GM18867 (cell line): ENCODE results near the gene MAVS.
"Not testable (repeated sequence)": the region's sequence is repeated elsewhere in the genome, so short reads cannot be mapped to it uniquely, and the experiment has no call there.

Experiments used
- ATAC-seq: cut with Tn5 transposase; IDR thresholded peaks from one replicate; pipeline ENCODE4 v1.9.1; 2021; ENCODE audit warnings: mild to moderate bottlenecking, moderate library complexity; ENCODE audit not compliant: unreplicated experiment

MAVS gene

GRCh38 chr20:3885715-3886114, 39.1 kb downstream of the MAVS start:
- no peak for ATAC-seq

DNA sequence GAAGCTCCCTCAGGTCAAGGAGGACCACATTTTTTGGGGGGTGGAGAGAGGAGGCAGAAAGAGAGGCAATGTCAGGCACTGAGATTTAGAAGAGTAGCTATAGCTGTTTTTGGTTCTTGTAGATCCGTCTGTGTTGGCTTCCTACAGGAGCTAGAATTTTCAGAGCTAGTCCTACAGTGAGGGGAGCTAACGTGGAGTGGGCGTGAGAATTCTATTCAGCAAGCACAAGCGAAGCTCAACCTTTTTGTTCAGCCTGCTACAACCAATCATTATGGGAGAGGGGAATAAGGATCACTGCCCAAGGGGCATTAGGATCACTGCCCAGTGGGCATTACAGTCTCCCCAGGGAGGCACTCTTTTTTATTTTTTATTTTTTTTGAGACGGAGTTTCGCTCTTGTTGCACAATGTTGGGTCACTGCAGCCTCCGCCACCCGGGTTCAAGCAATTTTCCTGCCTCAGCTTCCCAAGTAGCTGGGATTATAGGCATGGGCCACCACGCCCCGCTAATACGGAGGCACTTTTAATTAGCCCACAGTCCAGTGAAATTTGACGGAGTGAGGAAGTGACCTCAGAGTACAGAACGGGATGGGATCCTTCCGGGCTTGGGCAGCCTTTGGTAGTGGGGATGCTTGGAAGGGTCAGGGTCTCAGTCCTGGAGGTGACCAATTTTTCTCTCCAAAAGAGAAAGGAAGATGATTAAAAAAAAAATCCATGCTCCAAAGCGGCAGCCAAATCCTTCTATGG, 41.4 kb downstream of the MAVS start:
- no peak for ATAC-seq

GRCh38 chr20:3888622-3889488, 42.2 kb downstream of the MAVS start, which contains the start of gene PANK2:
PANK2 (plus strand) TSS chr20:3889387.
- peak; percentile 90 for ATAC-seq

DNA sequence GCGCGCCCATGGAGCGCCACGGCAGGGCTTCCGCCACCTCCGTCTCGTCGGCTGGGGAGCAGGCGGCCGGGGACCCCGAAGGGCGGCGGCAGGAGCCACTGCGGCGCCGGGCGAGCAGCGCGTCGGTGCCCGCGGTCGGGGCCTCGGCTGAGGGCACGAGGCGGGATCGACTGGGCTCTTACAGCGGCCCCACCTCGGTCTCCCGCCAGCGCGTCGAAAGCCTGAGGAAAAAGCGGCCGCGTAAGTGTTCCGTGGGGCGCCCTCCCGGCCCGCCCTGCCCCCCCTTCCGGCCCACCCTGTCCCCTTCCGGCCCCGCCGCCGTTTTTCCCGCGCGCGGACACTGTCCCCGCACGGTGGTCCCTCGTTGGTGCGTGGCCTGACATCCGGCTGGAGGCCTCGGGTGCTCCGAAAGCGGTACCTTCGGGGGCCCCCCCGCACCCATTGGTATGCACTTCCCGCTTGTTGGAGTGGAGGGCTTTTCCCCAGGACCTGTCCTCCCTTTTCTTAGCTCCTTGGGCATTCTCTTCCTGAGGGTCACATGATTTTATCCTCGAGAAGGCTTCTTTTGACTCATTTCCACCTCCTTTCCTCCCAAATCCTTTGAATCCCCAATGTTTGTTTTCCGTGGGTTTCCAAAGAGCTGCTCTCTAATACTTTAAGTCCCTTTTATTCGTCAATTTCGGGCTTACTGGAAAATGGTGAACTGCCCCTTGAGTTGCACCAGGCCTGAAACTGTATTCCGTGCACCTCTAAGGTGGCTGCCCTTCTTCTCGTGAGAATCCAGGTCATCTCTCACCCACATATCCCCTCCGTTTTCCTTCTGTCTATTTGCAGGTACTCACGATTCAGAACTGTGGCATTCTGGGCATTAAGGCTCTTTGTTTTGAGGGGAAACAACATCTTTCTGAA, 43.1 kb downstream of the MAVS start:
- peak; percentile 15 for ATAC-seq

- no peak for ATAC-seq
These were observed 43.7 kb downstream of the MAVS start for GRCh38 chr20:3890398-3890751.

DNA sequence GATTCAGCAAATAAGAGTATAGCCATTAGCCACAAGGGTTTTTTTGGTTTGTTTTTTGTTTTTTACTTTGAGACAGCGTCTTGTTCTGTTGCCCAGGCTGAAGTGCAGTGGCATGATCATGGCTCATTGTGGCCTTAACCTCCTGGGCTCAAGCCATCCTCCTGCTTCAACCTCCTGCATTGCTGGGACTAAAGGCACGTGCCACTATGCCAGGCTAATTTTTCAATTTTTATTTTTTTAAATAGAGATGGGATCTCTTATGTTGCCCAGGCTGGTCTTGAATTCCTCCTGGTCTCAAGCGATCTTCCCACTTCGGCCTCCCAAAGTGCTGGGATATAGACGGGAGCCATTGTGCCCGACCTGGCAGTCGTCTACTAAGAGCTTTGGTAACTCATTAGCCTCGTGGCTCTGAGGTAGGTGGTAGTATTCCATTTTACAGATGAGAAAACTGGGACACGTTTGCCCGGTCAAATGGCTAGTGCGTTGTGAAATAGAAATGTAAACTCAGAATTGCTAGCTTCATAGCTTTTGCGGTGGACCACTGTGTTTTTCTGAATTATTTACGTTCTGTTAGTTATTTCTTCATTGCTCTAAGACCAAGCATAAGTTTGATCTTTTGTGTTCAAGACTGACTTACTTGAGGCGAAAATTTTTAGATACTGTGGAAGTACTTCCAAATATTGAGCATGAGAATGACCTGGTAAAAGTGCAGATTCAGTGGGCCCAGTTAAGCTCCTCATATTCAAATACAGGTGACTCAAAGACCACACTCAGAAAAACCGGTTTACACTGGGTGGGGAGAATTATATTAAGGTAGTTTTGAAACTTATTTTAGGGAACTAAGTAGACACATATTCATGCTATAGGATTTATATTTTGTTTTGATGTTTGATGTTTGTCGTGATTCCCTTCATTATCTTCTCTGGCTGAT, 44.6 kb downstream of the MAVS start:
- ATAC-seq, result no peak

GRCh38 chr20:3894796-3895195, 48.2 kb downstream of the MAVS start:
- ATAC-seq, result no peak

DNA sequence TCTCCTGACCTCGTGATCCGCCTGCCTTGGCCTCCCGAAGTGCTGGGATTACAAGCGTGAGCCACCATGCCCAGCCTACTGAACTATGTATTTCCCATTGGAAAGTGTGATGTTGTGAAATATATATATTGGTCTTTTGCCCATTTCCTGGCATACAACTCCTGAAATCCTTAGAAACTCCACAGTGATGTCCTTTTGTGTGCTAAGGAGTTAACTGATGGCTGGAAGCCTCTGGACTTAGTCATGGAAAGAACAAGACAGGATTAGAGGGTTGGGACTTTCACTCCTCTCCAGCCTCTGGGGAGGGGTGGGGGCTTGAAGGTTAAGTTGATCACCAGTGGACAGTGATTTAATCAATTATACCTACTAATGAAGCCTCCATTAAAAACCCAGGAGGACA, 49.7 kb downstream of the MAVS start:
- ATAC-seq, result no peak

GRCh38 chr20:3896853-3897583, 50.4 kb downstream of the MAVS start:
- ATAC-seq, result no peak

- not testable (repeated sequence) for ATAC-seq
These were observed 51.5 kb downstream of the MAVS start for GRCh38 chr20:3898181-3898580.

DNA sequence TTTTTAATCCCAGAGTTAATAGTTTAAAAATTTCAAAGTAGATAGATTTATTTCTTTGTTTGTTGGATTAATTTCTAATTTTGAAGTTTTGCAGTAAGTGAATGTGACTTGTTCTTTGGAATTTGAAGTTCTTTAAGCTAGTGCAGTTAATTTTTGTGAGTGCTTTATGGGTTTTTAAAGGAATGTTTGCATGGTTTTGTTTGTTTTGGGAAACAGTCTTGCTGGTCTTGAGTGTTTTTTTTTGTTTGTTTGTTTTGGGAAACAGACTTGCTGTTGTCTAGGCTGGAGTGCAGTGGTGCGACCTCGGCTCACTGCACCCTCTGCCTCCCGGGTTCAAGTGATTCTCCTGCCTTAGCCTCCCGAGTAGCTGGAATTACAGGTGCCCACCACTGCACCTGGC, 52.0 kb downstream of the MAVS start:
- ATAC-seq, result no peak

DNA sequence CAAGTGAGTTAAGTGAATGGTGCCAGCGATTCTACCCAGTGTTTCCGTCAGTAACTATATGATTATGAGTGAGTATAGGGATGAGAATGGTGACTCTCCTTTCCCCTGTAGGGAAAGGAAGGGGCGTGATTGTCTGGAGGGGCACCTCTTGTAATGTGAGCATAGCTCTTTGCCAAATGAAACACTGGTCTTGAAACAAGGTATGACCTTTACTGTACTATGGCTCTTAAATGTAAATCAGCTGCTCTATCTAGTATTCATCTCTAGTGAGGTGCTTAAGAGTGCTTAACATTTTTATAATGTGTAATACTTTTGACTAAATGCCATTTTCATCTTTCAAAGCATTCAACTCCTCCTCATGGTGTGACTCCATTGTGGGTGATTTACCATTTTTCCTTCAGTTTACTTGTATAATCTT, 53.6 kb downstream of the MAVS start:
- no peak for ATAC-seq

DNA sequence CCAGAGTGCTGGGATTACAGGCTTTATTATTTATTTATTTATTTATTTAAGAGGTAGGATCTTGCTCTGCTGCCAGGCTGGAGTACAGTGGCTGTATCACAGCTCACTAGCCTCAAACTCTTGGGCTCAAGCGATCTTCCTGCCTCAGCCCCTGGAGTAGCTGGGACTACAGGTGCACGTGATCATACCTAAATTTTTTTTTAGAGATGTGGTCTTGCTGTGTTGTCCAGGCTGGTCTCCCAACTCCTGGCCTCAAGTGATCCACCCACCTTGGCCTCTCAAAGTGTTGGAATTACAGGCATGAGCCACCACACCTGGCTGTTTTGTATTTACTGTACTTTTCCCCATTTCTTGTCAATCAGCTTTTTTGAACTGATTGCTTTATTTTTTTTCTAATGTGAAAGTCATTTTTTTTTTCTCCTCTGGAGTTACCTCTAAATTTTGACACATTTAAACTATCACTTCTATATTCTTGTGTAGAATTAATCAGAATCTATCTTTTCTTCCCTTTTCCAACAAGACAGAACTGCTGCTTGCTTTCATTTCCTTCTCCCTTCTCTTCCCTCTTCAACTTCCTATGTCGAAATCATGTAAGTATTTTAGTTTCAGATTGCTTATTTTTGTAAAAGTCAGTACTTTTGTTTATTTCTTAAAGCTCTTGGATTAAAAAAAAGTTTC, 54.5 kb downstream of the MAVS start:
- ATAC-seq, result no peak

DNA sequence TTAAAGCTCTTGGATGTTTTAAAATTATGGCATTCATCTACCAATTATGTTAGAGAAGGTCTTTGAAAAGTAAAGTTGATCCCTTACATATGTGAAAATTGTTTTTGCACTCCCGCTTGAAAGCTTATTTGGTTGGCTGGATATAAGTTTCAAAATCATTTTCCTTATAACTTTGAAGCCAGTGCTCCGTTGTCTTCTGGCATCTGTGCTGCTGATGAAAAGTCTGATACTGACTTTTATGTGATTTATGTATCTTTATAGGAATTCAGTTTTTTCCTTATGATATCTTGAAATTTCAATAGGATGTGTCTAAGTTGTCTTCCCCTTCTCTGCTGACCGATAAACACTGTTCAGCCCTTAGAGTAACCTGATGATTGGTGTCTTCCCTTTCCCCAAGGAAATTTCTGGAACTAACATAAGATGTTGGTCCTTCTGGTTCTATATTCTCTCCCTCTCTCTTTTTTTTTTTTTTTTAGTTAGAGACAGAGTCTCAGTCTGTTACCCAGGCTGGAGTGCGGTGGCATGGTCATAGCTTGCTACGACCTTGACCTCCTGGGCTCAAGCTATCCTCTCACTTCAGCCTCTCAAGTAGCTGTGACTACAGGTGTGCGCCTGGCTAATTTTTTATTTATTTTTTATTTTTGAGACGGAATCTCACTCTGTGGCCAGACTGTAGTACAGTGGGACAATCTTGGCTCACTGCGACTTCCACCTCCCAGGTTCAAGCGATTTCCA, 55.2 kb downstream of the MAVS start:
- no peak for ATAC-seq

DNA sequence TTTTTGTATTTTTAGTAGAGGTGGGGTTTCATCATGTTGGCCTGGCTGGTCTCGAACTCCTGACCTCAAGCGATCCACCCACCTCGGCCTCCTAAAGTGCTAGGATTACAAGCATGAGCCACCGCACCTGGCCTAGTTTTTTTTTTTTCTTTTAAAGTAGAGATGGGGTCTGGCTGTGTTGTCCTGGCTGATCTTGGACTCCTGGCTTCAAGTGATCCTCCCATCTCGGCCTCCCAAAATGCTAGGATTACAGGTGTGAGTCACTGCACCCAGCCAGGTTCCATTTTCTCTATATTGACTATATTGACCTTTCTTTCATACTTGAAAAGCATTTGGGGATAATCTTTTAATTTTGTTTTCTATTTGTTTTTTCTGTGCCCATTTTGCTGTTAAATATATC, 55.8 kb downstream of the MAVS start:
- no peak for ATAC-seq

DNA sequence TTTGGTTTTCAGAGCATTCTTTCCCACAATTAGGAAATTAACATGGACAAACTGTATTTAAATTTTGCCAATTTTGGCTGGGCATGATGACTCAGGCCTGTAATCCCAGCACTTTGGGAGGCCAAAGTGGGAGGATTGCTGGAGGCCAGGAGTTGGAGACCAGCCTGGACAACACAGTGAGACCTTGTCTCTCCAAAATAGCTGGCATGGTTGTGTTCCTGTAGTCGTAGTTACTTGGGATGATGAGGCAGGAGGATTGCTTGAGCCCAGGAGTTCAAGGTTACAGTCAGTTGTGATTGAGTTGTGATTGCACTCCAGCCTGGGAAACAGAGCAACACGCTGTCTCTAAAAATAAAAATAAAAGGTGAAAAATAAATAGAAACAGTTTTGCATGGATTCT, 57.6 kb downstream of the MAVS start:
- no peak for ATAC-seq

- no peak for ATAC-seq
These were observed 58.2 kb downstream of the MAVS start for GRCh38 chr20:3904857-3905256.
